ENCODE measurements around the gene CEP72.

Gene CEP72

GRCh38 chr5:618450-618849, 6.3 kb downstream of the CEP72 start:
- TF ChIP-seq EZH2 (IDR thresholded peaks at IDR 0.05; ENCODE audit: borderline replicate concordance, low read length) (no peak), CTCF (IDR thresholded peaks at IDR 0.05; ENCODE audit: low read length) (no peak)
- peaks cover 7% of the 10 kb centered on the region; the same call in 1 of the 2 replicates for H3K9me3 ChIP-seq (ENCODE audit: low read length)
- H3K9ac ChIP-seq (ENCODE audit: low read length), result no peak overlapping the region
- H3K9me2 ChIP-seq (ENCODE audit: low read depth, low read length), result no peaks in the 10 kb centered on the region
- no peaks in the 10 kb centered on the region for H3K27me3 ChIP-seq (ENCODE audit: insufficient read depth, low read length)
- H3K27ac ChIP-seq (ENCODE audit: low read depth, low read length, poor library complexity, severe bottlenecking), result no peak overlapping the region
- H3K4me1 ChIP-seq (ENCODE audit: insufficient read depth, low read length, severe bottlenecking), result peaks cover 4% of the 10 kb centered on the region
- H2AFZ ChIP-seq (ENCODE audit: low read length), result no peak overlapping the region
- no peaks in the 10 kb centered on the region for H3F3A ChIP-seq (ENCODE audit: insufficient read depth, low read length)
- no peak overlapping the region for H3K4me2 ChIP-seq (ENCODE audit: low read length)
- H3K4me3 ChIP-seq (ENCODE audit: low read depth, low read length, poor library complexity, severe bottlenecking), result no peak overlapping the region
- H4K20me1 ChIP-seq (ENCODE audit: insufficient read depth, low read length), result no peaks in the 10 kb centered on the region
- peaks cover 75% of the 10 kb centered on the region for H3K36me3 ChIP-seq (ENCODE audit: insufficient read depth, low read length)
- peaks cover 32% of the 10 kb centered on the region for H3K79me2 ChIP-seq (ENCODE audit: insufficient read depth, low read length)

GRCh38 chr5:619444-619843, 7.3 kb downstream of the CEP72 start:
- H3K9ac ChIP-seq (ENCODE audit: low read length), result no peak overlapping the region
- no peak overlapping the region for H2AFZ ChIP-seq (ENCODE audit: low read length)
- H3K9me2 ChIP-seq (ENCODE audit: low read depth, low read length), result no peaks in the 10 kb centered on the region
- no peak for TF ChIP-seq EZH2 (IDR thresholded peaks at IDR 0.05; ENCODE audit: borderline replicate concordance, low read length)
- no peak for TF ChIP-seq CTCF (IDR thresholded peaks at IDR 0.05; ENCODE audit: low read length)
- H3K27ac ChIP-seq (ENCODE audit: low read depth, low read length, poor library complexity, severe bottlenecking), result no peak overlapping the region
- no peaks in the 10 kb centered on the region for H4K20me1 ChIP-seq (ENCODE audit: insufficient read depth, low read length)
- H3F3A ChIP-seq (ENCODE audit: insufficient read depth, low read length), result no peaks in the 10 kb centered on the region
- no peaks in the 10 kb centered on the region for H3K27me3 ChIP-seq (ENCODE audit: insufficient read depth, low read length)
- peaks cover 22% of the 10 kb centered on the region for H3K79me2 ChIP-seq (ENCODE audit: insufficient read depth, low read length)
- H3K4me3 ChIP-seq (ENCODE audit: low read depth, low read length, poor library complexity, severe bottlenecking), result no peak overlapping the region
- H3K9me3 ChIP-seq (ENCODE audit: low read length), result 0 out of 2 replicates have a peak, but pooled peaks cover 2% of the 10 kb centered on the region
- peaks cover 71% of the 10 kb centered on the region for H3K36me3 ChIP-seq (ENCODE audit: insufficient read depth, low read length)
- no peak overlapping the region for H3K4me2 ChIP-seq (ENCODE audit: low read length)
- no peaks in the 10 kb centered on the region for H3K4me1 ChIP-seq (ENCODE audit: insufficient read depth, low read length, severe bottlenecking)

GRCh38 chr5:620152-620551, 8.0 kb downstream of the CEP72 start:
- Histone ChIP-seq H3K9me3 (ENCODE audit: low read length) (0 out of 2 replicates have a peak, but pooled peaks cover 2% of the 10 kb centered on the region), H3K79me2 (ENCODE audit: insufficient read depth, low read length) (peaks cover 14% of the 10 kb centered on the region), H3K4me3 (ENCODE audit: low read depth, low read length, poor library complexity, severe bottlenecking) (no peak overlapping the region), H3F3A (ENCODE audit: insufficient read depth, low read length) (no peaks in the 10 kb centered on the region), H3K4me2 (ENCODE audit: low read length) (no peak overlapping the region), H3K27ac (ENCODE audit: low read depth, low read length, poor library complexity, severe bottlenecking) (no peak overlapping the region), H3K9me2 (ENCODE audit: low read depth, low read length) (no peaks in the 10 kb centered on the region), H4K20me1 (ENCODE audit: insufficient read depth, low read length) (no peaks in the 10 kb centered on the region), H2AFZ (ENCODE audit: low read length) (no peak overlapping the region), H3K36me3 (ENCODE audit: insufficient read depth, low read length) (peaks cover 71% of the 10 kb centered on the region), H3K4me1 (ENCODE audit: insufficient read depth, low read length, severe bottlenecking) (no peaks in the 10 kb centered on the region), H3K9ac (ENCODE audit: low read length) (no peak overlapping the region), H3K27me3 (ENCODE audit: insufficient read depth, low read length) (no peaks in the 10 kb centered on the region)
- TF ChIP-seq CTCF (IDR thresholded peaks at IDR 0.05; ENCODE audit: low read length) (no peak), EZH2 (IDR thresholded peaks at IDR 0.05; ENCODE audit: borderline replicate concordance, low read length) (no peak)
